T-helper 2 cell treated with Interferon-gamma antibody and Interleukin-4, amounts not matched to agents 5 μg/mL and 100 μg/mL, for 36 hours (primary cell): ENCODE data around the gene RPP25L.
A peak's percentile ranks its signal among the peaks of the same experiment; 100 is the strongest.

ENCODE experiments used
- DNase-seq: peaks from one replicate; pipeline ENCODE4 v3.0.0; 2021; ENCODE audit warnings: low spot score
- H3K27ac Mint-ChIP-seq: one replicate; pipeline ENCODE4 v1.8.0; 2021; ENCODE audit warnings: mild to moderate bottlenecking, mixed read lengths
- H3K27me3 Mint-ChIP-seq: one replicate; pipeline ENCODE4 v1.8.0; 2021; ENCODE audit warnings: low read depth, mixed read lengths
- H3K36me3 Mint-ChIP-seq: one replicate; pipeline ENCODE4 v1.8.0; 2021; ENCODE audit warnings: low read depth, mixed read lengths
- H3K4me1 Mint-ChIP-seq: one replicate; pipeline ENCODE4 v1.8.0; 2021; ENCODE audit warnings: low read depth, mixed read lengths
- H3K4me3 Mint-ChIP-seq: one replicate; pipeline ENCODE4 v1.8.0; 2022; ENCODE audit warnings: mild to moderate bottlenecking, moderate library complexity, mixed read lengths
- H3K9me3 Mint-ChIP-seq: one replicate; pipeline ENCODE4 v1.8.0; 2021; ENCODE audit warnings: mixed read lengths

Gene RPP25L

GRCh38 chr9:34590381-34591247 lies 21.3 kb downstream of the RPP25L start:
- H3K4me3 Mint-ChIP-seq = peak overlapping the region; percentile 60
- no peak overlapping the region for H3K27ac Mint-ChIP-seq
- no peak for DNase-seq
- H3K9me3 Mint-ChIP-seq = no peaks in the 10 kb centered on the region
- H3K36me3 Mint-ChIP-seq = no peaks in the 10 kb centered on the region
- H3K4me1 Mint-ChIP-seq = peaks cover 10% of the 10 kb centered on the region
- H3K27me3 Mint-ChIP-seq = peaks cover 78% of the 10 kb centered on the region

DNA sequence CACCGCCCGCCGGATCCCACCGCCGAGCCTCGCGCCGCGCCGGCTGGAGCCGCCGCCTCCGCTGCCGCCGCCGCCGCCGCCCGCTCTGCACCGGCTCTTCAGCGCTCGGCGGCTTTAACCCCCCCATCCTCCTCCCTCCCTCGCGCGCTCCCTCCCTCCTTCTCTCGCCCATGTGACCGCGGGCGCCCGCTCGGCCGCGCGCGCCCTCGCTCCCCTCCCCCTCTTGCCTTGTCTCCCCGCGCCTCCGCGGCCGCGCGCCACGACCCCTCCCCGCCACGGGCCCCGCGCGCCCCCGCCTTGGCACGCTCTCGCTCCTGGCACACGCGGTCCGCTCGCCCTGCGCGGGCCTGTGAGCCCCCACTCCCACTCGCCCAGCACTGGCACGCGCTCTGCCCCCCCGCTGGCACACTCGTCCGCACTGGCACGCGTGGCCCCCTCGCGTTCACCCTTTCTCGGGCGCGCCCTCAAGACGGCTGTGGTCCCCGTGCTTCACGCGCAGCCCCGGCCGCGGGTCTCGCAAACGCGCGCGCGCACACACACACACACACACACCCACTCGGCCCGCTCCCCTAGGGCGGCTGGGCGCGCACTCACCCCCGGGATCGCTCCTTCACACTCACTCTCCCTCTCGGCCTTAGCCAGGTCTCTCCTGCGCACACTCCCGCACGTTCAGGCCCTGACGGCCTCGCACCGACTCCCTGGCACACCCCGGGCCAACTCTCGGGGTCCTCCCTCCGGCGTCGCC lies 22.1 kb downstream of the RPP25L start, which contains the start of gene CNTFR:
Gene CNTFR, minus strand, starts transcription at position 89 of the 745 bp plus-strand sequence. CDS start 20,743 bp downstream, outside the sequence.
- peaks cover 82% of the 10 kb centered on the region for H3K27me3 Mint-ChIP-seq
- DNase-seq = no peak
- peaks cover 10% of the 10 kb centered on the region for H3K4me1 Mint-ChIP-seq
- H3K4me3 Mint-ChIP-seq = peak within 1 kb of the TSS; percentile 67
- no peaks in the 10 kb centered on the region for H3K36me3 Mint-ChIP-seq
- no peak within 1 kb of the TSS for H3K27ac Mint-ChIP-seq
- H3K9me3 Mint-ChIP-seq = no peaks in the 10 kb centered on the region

GRCh38 chr9:34588671-34589635 lies 22.9 kb downstream of the RPP25L start:
- Mint-ChIP-seq H3K27me3 (peaks cover 87% of the 10 kb centered on the region), H3K9me3 (no peaks in the 10 kb centered on the region)

DNA sequence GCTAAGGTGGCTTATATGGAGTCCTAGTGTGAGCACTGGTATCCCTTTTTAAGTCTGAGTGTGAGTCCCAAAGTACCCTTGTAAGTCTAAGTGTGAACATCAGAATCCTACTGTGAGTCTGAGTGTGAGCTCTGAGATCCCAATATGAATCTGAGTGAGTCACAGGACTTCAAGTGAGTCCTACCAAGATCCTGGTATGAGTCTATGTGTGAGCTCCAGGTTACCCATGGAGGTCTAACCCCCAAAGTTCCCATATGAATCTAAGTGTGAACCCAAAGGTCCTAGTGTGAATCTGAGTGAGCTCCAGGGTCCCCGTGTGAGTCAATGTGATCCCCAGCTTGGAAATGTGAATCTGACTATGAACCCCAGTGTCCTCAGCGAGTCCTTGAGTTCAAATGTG lies 24.6 kb downstream of the RPP25L start:
- H3K27me3 Mint-ChIP-seq = peaks cover 83% of the 10 kb centered on the region

More at GRCh38 chr9:34588671-34589635, 22.9 kb downstream of the RPP25L start:
- Mint-ChIP-seq H3K4me3 (peak overlapping the region; percentile 67), H3K36me3 (no peaks in the 10 kb centered on the region), H3K27ac (no peak overlapping the region), H3K4me1 (peaks cover 10% of the 10 kb centered on the region)
- DNase-seq = no peak

DNA sequence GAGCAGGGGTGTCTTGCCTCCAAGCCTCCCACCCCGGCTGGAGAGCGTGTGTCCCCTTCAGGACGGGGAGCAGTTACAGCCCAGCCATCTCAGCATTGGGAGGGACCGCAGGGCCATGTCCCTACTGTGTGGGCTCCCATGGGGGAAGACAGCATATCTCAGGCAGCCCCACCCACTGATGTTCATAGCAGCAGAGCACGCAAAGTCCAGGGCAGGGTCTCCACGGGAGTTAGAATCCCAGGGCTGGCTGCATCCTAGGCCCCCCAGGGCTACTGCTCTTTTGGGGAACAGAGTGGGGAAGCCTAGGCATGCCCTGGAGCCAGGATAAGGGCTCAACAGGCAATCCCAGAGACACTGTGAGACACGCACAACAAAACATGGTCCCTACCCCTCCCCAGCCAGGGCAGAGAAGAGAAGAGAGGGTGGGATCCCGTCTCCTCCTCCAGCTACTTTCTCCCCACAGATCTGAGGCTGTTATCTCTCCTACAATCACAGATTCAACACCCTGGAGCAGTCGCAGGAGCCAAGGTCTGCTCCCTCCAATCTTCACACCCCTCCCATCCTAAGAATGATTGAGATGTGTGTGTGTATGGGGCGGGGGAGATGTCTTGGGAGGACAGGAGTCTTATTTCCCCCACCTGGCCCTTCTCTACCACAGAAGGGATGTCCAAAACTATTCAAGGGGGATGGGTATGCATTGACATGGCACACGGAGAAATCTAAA lies 25.8 kb downstream of the RPP25L start:
- H3K36me3 Mint-ChIP-seq = no peaks in the 10 kb centered on the region
- peaks cover 4% of the 10 kb centered on the region for H3K4me1 Mint-ChIP-seq
- H3K9me3 Mint-ChIP-seq = no peaks in the 10 kb centered on the region
- no peak overlapping the region for H3K27ac Mint-ChIP-seq
- DNase-seq = no peak
- no peak overlapping the region for H3K4me3 Mint-ChIP-seq
- peaks cover 79% of the 10 kb centered on the region for H3K27me3 Mint-ChIP-seq

More for the DNA sequence above, 24.6 kb downstream of the RPP25L start:
- H3K36me3 Mint-ChIP-seq = no peaks in the 10 kb centered on the region
- no peak for DNase-seq
- H3K4me3 Mint-ChIP-seq = no peak overlapping the region
- no peak overlapping the region for H3K27ac Mint-ChIP-seq
- peaks cover 6% of the 10 kb centered on the region for H3K4me1 Mint-ChIP-seq
- no peaks in the 10 kb centered on the region for H3K9me3 Mint-ChIP-seq

DNA sequence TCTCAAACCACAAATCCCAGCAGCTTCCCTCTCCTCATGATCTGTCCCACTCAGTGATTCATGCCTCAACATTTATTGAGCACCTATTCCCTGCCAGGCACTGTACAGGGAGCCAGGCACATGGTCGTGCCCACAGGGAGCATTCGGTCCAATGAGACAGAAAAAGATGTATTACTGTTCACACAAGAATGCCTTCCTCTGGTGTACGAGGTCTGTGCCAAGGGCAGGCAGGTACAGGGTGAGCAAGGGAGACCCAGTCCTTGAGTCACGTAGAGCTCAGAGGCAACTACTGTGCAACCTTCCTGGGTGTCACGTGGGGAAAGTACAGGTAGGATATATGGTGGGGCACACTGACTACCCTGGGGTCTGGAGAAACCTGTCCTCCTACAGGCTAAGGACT lies 26.9 kb downstream of the RPP25L start:
- DNase-seq = no peak
- Mint-ChIP-seq H3K4me1 (peaks cover 2% of the 10 kb centered on the region), H3K4me3 (no peak overlapping the region), H3K9me3 (no peaks in the 10 kb centered on the region), H3K36me3 (no peaks in the 10 kb centered on the region), H3K27ac (no peak overlapping the region), H3K27me3 (peaks cover 79% of the 10 kb centered on the region)

DNA sequence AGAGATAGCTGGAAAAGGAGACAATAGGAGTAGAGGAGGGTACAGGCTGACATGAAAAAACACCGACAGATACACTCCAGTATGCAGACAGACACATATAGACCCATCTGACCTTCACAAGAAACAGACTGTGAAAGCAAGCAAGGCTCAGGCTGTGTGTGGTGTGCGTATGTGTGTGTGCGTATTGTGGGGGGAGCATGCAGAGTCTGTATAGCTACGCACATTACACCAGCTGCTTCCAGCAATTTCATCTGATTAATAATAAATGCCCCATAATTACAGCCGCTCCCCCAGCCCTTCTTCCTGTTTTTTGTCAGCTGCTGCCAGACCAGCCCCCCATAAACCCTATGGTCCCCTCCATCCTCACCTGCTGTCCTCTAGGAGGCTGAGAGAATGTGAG lies 29.1 kb downstream of the RPP25L start:
- no peak overlapping the region for H3K4me3 Mint-ChIP-seq
- no peaks in the 10 kb centered on the region for H3K9me3 Mint-ChIP-seq
- no peaks in the 10 kb centered on the region for H3K36me3 Mint-ChIP-seq
- peaks cover 78% of the 10 kb centered on the region for H3K27me3 Mint-ChIP-seq
- DNase-seq = no peak
- H3K27ac Mint-ChIP-seq = no peak overlapping the region
- H3K4me1 Mint-ChIP-seq = peaks cover 3% of the 10 kb centered on the region

DNA sequence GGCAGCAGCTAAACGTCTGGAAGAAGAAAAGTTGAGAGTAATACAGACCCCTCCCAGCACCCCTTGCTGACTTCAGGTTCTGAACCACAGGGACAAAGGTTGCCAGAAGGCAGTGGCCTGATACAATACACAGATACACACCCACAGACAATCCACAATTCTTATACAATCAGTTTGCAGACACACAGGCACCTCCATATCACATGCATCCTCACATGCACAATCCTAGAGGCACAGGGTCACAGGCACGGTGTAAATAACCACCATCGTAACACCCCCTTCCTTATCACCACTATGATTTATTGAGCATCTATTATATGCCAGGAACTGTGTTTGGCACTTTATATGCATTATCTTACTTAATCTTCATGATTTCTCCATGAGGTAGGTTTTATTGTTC lies 30.6 kb downstream of the RPP25L start:
- H3K9me3 Mint-ChIP-seq = no peaks in the 10 kb centered on the region
- H3K4me3 Mint-ChIP-seq = no peak overlapping the region
- no peak overlapping the region for H3K27ac Mint-ChIP-seq
- H3K4me1 Mint-ChIP-seq = peaks cover 5% of the 10 kb centered on the region
- peaks cover 74% of the 10 kb centered on the region for H3K27me3 Mint-ChIP-seq
- no peaks in the 10 kb centered on the region for H3K36me3 Mint-ChIP-seq
- no peak for DNase-seq

DNA sequence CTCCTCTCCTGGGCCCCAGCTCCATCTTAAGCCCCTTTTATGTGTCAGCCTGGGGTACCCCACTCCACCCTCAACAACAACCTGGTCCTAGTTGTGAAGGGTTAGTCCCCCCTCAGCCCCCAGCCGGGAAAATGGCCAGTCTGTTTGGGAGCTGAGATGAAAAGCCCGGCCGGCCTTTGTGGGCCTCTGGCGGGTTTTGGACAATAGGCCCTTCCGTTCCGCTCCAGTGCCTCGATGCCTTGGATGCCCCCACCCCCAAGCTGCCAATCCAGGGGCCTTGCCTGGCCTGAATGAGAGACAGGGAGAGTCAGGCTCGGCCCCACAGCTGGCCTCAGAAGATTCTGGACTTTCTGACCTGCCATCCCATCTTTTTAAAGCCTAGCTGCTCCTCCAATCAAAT lies 31.5 kb downstream of the RPP25L start:
- no peaks in the 10 kb centered on the region for H3K9me3 Mint-ChIP-seq
- H3K27me3 Mint-ChIP-seq = peaks cover 72% of the 10 kb centered on the region
- DNase-seq = no peak
- H3K36me3 Mint-ChIP-seq = no peaks in the 10 kb centered on the region
- H3K4me3 Mint-ChIP-seq = no peak overlapping the region
- H3K4me1 Mint-ChIP-seq = peaks cover 5% of the 10 kb centered on the region
- H3K27ac Mint-ChIP-seq = no peak overlapping the region

DNA sequence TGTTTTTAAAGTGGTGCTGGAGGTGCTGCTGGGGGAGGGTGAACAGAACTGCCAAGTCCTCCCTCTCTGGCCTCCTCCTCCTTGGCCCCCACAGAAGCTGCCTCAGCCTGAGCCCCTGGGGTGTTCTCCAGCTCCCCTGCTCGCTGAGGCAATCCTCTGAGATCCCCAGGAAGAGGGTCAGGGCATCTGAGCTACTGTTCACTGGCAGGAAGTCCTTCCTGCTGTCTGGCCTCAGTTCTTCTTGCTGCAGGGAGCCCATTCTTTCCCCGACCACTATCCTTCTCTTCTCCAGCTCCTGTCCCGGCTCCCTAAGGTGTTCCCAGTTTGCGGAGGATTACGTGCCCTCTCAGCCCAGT lies 32.1 kb downstream of the RPP25L start:
- Mint-ChIP-seq H3K27ac (no peak overlapping the region), H3K27me3 (peaks cover 69% of the 10 kb centered on the region), H3K4me3 (no peak overlapping the region), H3K9me3 (no peaks in the 10 kb centered on the region), H3K36me3 (no peaks in the 10 kb centered on the region), H3K4me1 (peaks cover 5% of the 10 kb centered on the region)
- no peak for DNase-seq

DNA sequence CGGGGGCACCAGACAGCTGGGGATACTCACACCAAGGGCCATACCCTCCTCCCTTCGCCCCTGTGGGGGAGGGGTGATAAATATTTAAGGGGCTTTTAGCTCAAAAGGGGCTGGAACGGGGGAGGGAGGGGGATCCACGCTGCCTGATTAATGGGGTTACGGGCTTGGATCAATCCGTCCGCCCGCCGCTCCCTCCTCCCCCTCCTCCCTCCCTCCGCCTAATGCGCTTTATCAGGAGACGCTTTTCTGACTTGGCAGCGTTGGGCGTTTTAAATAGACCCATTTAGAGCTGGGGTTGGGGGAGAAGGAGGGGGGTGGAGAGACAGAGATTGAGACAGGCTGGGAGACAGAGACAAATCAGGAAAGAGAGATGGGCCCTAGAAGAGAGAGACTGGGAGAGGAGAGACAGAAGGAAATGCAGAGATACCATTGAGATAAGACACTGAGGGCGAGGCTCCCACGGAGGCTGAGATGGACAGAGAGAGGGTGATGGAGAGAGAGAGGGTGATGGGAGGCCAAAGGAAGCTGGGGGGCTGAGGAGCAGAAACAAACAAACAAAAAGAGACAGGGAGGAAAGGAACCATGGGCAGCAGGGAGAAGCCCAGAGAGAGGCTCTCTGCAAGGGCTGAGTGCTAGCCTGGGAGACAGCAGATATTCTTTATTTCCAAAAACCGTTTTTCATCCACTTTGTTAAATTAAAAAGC lies 32.6 kb downstream of the RPP25L start:
- DNase-seq = no peak
- Mint-ChIP-seq H3K27ac (no peak overlapping the region), H3K4me3 (no peak overlapping the region), H3K9me3 (no peaks in the 10 kb centered on the region), H3K36me3 (no peaks in the 10 kb centered on the region), H3K27me3 (peaks cover 67% of the 10 kb centered on the region), H3K4me1 (peaks cover 5% of the 10 kb centered on the region)

- no peak overlapping the region for H3K27ac Mint-ChIP-seq
- H3K4me1 Mint-ChIP-seq = peaks cover 5% of the 10 kb centered on the region
- H3K4me3 Mint-ChIP-seq = no peak overlapping the region
- peaks cover 63% of the 10 kb centered on the region for H3K27me3 Mint-ChIP-seq
- no peaks in the 10 kb centered on the region for H3K9me3 Mint-ChIP-seq
- no peak for DNase-seq
- no peaks in the 10 kb centered on the region for H3K36me3 Mint-ChIP-seq
Measured at GRCh38 chr9:34578241-34579103, 33.4 kb downstream of the RPP25L start.
